SK-N-SH treated with all-trans-retinoic acid at 6 μM for 48 hours (cell line): ENCODE measurements around the gene SGSM1.

Source experiments
- ATAC-seq: fragments of 200-7000 bp; cut with Tn5 transposase; 3 replicates; pipeline ENCODE4 v1.9.1; 2020; ENCODE audit warnings: mild to moderate bottlenecking, moderate library complexity
- ARNTL ChIP-seq: fragments of 450-650 bp; formaldehyde crosslinking; IDR thresholded peaks from 2 replicates; pipeline ENCODE4 v1.5.0; 2020; ENCODE audit warnings: low read depth, mild to moderate bottlenecking, moderate library complexity, borderline replicate concordance
- BACH2 ChIP-seq: fragments of 250-450 bp; sonication (Bioruptor Pico); IDR thresholded peaks from 2 replicates; pipeline ENCODE4 v1.9.0; 2021; ENCODE audit warnings: mild to moderate bottlenecking, borderline replicate concordance
- CSDC2 ChIP-seq: fragments of 250-450 bp; sonication (Bioruptor Pico); IDR thresholded peaks from 2 replicates; pipeline ENCODE4 v1.5.0; 2020; ENCODE audit warnings: mild to moderate bottlenecking, moderate library complexity
- GLIS3 ChIP-seq: fragments of 250-450 bp; sonication (Bioruptor Pico); IDR thresholded peaks from 2 replicates; pipeline ENCODE4 v1.5.0; 2020; ENCODE audit warnings: mild to moderate bottlenecking, moderate library complexity
- ISL1 ChIP-seq: fragments of 250-450 bp; sonication (Bioruptor Pico); IDR thresholded peaks from 2 replicates; pipeline ENCODE4 v2.1.2; 2022; ENCODE audit warnings: mild to moderate bottlenecking, moderate library complexity
- OSR1 ChIP-seq: fragments of 250-450 bp; sonication (Bioruptor Pico); IDR thresholded peaks from 2 replicates; pipeline ENCODE4 v1.8.0; 2022; ENCODE audit warnings: moderate library complexity, mild to moderate bottlenecking, inconsistent platforms
- PPARA ChIP-seq: fragments of 250-450 bp; sonication (Bioruptor Pico); IDR thresholded peaks from 2 replicates; pipeline ENCODE4 v1.5.0; 2020; ENCODE audit warnings: mild to moderate bottlenecking, borderline replicate concordance
- RARB ChIP-seq: fragments of 250-450 bp; sonication (Bioruptor Pico); IDR thresholded peaks from 2 replicates; pipeline ENCODE4 v1.8.0; 2021; ENCODE audit warnings: mild to moderate bottlenecking, moderate library complexity
- SNAI2 ChIP-seq: fragments of 250-450 bp; sonication (Bioruptor Pico); IDR thresholded peaks from 2 replicates; pipeline ENCODE4 v1.5.0; 2020; ENCODE audit warnings: mild to moderate bottlenecking, moderate library complexity
- TCF4 ChIP-seq: fragments of 250-450 bp; sonication (Bioruptor Pico); IDR thresholded peaks from 2 replicates; pipeline ENCODE4 v1.8.0; 2021; ENCODE audit warnings: mild to moderate bottlenecking, moderate library complexity, borderline replicate concordance
- TOX ChIP-seq: fragments of 250-450 bp; sonication (Bioruptor Pico); IDR thresholded peaks from 2 replicates; pipeline ENCODE4 v1.8.0; 2021; ENCODE audit warnings: mild to moderate bottlenecking, moderate library complexity, borderline replicate concordance
- ZFP3 ChIP-seq: fragments of 250-450 bp; sonication (Bioruptor Pico); IDR thresholded peaks from 2 replicates; pipeline ENCODE4 v1.5.0; 2020; ENCODE audit warnings: mild to moderate bottlenecking, moderate library complexity
- ZFP30 ChIP-seq: fragments of 450-650 bp; formaldehyde crosslinking; IDR thresholded peaks from 2 replicates; pipeline ENCODE4 v1.5.0; 2022; ENCODE audit warnings: mild to moderate bottlenecking, moderate library complexity
- ZNF565 ChIP-seq: fragments of 450-650 bp; formaldehyde crosslinking; conservative IDR thresholded peaks from 2 replicates; pipeline ENCODE4 v1.5.0; 2020; ENCODE audit warnings: low read depth, mild to moderate bottlenecking, moderate library complexity
- ZNF70 ChIP-seq: fragments of 450-650 bp; formaldehyde crosslinking; IDR thresholded peaks from 2 replicates; pipeline ENCODE4 v1.5.0; 2020; ENCODE audit warnings: mild to moderate bottlenecking, moderate library complexity
- TF ChIP-seq, protein P1 (sequence below): fragments of 250-450 bp; sonication (Bioruptor Pico); IDR thresholded peaks from 2 replicates; pipeline ENCODE4 v1.5.1; 2021; ENCODE audit warnings: mild to moderate bottlenecking, moderate library complexity
- TF ChIP-seq, protein P2 (sequence below): fragments of 250-450 bp; sonication (Bioruptor Pico); IDR thresholded peaks from 2 replicates; pipeline ENCODE4 v1.5.0; 2020; ENCODE audit warnings: mild to moderate bottlenecking, moderate library complexity
- TF ChIP-seq, protein P3 (sequence below): fragments of 250-450 bp; sonication (Bioruptor Pico); IDR thresholded peaks from 2 replicates; pipeline ENCODE4 v1.5.1; 2020; ENCODE audit warnings: low read depth, mild to moderate bottlenecking, moderate library complexity
- TF ChIP-seq, protein P4 (sequence below): fragments of 250-450 bp; sonication (Bioruptor Pico); IDR thresholded peaks from 2 replicates; pipeline ENCODE4 v1.8.0; 2020; ENCODE audit warnings: mild to moderate bottlenecking, moderate library complexity, borderline replicate concordance

Gene SGSM1

DNA sequence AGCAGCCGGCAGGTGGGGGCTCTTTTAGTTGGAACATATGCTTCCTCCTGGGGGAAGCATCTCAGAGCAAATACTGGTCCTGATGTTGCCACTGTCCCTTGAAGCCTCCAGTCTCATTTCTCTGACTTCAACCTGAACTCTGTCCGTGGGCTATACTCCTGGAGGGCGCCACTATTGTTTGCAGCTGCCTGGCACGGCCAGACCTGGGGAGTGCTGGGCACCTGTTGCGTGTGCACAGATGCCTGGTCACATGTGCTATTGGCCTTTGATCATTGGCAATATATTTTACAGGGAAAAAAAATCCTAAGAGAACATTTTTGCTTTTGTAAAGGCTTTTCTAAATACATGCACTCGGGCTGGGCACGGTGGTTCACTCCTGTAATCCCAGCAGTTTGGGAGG is 122.3 kb downstream of the SGSM1 start (continued):
- TF ChIP-seq, protein P1, sequence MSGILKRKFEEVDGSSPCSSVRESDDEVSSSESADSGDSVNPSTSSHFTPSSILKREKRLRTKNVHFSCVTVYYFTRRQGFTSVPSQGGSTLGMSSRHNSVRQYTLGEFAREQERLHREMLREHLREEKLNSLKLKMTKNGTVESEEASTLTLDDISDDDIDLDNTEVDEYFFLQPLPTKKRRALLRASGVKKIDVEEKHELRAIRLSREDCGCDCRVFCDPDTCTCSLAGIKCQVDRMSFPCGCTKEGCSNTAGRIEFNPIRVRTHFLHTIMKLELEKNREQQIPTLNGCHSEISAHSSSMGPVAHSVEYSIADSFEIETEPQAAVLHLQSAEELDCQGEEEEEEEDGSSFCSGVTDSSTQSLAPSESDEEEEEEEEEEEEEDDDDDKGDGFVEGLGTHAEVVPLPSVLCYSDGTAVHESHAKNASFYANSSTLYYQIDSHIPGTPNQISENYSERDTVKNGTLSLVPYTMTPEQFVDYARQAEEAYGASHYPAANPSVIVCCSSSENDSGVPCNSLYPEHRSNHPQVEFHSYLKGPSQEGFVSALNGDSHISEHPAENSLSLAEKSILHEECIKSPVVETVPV (CRISPR knock-in tag): no peak
- TF ChIP-seq ZFP3 (CRISPR knock-in tag): no peak

DNA sequence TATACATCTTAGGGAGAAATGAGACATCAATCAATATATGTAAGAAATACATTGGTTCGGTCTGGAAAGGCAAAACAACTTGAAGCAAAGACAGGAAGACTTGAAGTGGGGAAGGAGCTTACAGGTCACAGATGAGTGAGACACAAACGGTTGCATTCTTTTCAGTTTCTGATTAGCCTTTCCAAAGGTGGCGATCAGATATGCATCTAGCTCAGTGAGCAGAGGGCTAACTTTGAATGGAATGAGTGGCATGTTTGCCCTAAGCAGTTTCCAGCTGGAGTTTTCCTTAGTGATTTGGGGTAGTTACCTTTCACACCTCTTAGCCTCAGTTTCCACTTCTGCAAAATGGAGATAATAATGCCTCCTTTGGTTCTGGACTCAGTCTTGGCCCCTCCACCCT is 124.7 kb downstream of the SGSM1 start:
- no peak for ATAC-seq

DNA sequence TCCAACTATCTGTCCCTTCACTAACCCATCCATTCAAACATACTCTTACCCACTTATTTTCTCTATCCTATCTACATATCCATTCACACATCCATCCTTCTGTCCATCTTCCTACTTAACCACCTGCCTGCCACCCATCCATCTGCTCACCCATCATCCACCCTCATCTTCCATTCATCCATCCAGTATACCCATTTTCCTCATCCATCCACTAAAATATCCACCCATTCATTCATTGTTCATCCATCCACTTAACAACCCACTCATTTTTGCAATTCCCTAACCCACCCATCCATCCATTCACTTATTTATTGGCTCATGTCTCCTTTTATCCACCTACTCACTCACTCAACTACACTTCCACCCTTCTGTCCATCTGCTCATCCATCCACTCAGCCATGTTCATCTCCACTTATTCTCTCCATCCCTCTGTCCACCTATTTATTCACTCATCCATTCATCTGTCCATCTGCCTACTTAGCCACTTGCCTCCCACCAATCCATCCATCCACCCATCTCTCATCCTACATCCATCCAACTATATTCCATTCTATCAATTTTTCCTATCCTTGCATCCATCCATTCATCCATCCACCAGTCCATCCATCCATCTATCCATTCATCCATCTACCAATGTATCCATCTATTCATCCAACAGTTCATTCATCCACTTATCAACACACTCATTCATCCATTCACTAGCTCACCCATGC is 129.9 kb downstream of the SGSM1 start:
- ATAC-seq: no peak
- TF ChIP-seq, protein P2, sequence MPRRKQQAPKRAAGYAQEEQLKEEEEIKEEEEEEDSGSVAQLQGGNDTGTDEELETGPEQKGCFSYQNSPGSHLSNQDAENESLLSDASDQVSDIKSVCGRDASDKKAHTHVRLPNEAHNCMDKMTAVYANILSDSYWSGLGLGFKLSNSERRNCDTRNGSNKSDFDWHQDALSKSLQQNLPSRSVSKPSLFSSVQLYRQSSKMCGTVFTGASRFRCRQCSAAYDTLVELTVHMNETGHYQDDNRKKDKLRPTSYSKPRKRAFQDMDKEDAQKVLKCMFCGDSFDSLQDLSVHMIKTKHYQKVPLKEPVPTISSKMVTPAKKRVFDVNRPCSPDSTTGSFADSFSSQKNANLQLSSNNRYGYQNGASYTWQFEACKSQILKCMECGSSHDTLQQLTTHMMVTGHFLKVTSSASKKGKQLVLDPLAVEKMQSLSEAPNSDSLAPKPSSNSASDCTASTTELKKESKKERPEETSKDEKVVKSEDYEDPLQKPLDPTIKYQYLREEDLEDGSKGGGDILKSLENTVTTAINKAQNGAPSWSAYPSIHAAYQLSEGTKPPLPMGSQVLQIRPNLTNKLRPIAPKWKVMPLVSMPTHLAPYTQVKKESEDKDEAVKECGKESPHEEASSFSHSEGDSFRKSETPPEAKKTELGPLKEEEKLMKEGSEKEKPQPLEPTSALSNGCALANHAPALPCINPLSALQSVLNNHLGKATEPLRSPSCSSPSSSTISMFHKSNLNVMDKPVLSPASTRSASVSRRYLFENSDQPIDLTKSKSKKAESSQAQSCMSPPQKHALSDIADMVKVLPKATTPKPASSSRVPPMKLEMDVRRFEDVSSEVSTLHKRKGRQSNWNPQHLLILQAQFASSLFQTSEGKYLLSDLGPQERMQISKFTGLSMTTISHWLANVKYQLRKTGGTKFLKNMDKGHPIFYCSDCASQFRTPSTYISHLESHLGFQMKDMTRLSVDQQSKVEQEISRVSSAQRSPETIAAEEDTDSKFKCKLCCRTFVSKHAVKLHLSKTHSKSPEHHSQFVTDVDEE (CRISPR knock-in tag): no peak
- TF ChIP-seq RARB (CRISPR knock-in tag): no peak
- no peak for TF ChIP-seq ARNTL (CRISPR knock-in tag)
- no peak for TF ChIP-seq ZFP30 (CRISPR knock-in tag)

More for the DNA sequence above, 124.7 kb downstream of the SGSM1 start:
- TF ChIP-seq SNAI2 (CRISPR knock-in tag) (no peak), BACH2 (CRISPR knock-in tag) (no peak), TCF4 (CRISPR knock-in tag) (no peak), ISL1 (no peak), PPARA (no peak), ZNF70 (CRISPR knock-in tag) (no peak), ZFP3 (CRISPR knock-in tag) (no peak), RARB (CRISPR knock-in tag) (no peak)
- TF ChIP-seq, protein P3, sequence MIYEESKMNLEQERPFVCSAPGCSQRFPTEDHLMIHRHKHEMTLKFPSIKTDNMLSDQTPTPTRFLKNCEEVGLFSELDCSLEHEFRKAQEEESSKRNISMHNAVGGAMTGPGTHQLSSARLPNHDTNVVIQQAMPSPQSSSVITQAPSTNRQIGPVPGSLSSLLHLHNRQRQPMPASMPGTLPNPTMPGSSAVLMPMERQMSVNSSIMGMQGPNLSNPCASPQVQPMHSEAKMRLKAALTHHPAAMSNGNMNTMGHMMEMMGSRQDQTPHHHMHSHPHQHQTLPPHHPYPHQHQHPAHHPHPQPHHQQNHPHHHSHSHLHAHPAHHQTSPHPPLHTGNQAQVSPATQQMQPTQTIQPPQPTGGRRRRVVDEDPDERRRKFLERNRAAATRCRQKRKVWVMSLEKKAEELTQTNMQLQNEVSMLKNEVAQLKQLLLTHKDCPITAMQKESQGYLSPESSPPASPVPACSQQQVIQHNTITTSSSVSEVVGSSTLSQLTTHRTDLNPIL: no peak
- TF ChIP-seq, protein P1 (CRISPR knock-in tag): no peak

DNA sequence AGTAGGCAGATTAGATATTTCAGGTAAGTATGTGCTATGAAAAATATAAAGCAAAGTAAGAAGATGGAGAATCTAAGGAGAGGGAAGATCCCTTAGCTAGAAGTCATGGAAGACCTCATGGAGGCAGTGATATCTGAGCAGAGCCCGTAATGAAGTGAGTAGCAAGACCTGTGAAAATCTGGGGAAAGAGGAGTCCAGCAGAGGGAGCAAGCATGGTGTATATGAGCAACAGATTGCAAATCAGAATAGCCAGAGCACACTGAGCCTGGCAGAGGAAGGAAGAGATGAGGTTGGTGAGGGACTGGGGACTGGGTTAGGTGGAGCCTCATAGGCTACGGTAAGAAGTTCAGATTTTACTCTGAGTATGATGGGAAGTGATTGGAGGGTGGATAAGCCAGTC is 131.1 kb downstream of the SGSM1 start:
- peak; percentile 77 for ATAC-seq
- TF ChIP-seq OSR1 (CRISPR knock-in tag) (no peak), ISL1 (no peak), GLIS3 (CRISPR knock-in tag) (no peak), ZFP3 (CRISPR knock-in tag) (no peak), BACH2 (CRISPR knock-in tag) (no peak), SNAI2 (CRISPR knock-in tag) (no peak), ZNF565 (CRISPR knock-in tag) (no peak), PPARA (no peak), TOX (CRISPR knock-in tag) (no peak), TCF4 (CRISPR knock-in tag) (no peak), CSDC2 (CRISPR knock-in tag) (no peak), RARB (CRISPR knock-in tag) (no peak)
- TF ChIP-seq, protein P4, sequence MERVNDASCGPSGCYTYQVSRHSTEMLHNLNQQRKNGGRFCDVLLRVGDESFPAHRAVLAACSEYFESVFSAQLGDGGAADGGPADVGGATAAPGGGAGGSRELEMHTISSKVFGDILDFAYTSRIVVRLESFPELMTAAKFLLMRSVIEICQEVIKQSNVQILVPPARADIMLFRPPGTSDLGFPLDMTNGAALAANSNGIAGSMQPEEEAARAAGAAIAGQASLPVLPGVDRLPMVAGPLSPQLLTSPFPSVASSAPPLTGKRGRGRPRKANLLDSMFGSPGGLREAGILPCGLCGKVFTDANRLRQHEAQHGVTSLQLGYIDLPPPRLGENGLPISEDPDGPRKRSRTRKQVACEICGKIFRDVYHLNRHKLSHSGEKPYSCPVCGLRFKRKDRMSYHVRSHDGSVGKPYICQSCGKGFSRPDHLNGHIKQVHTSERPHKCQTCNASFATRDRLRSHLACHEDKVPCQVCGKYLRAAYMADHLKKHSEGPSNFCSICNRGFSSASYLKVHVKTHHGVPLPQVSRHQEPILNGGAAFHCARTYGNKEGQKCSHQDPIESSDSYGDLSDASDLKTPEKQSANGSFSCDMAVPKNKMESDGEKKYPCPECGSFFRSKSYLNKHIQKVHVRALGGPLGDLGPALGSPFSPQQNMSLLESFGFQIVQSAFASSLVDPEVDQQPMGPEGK (CRISPR knock-in tag): no peak
- TF ChIP-seq, protein P2 (CRISPR knock-in tag): no peak
- TF ChIP-seq, protein P1 (CRISPR knock-in tag): no peak
- TF ChIP-seq, protein P3: no peak
- TF ChIP-seq, all 23 proteins: peak for 0
